GM19099 (cell line): ENCODE results near the gene STRIP2.

Source experiments
- POLR2A ChIP-seq: IDR thresholded peaks from 3 replicates; pipeline ENCODE4 v1.6.1; 2011; ENCODE audit warnings: low read depth; ENCODE audit not compliant: insufficient read length; ENCODE audit errors: extremely low read depth

Gene STRIP2

DNA sequence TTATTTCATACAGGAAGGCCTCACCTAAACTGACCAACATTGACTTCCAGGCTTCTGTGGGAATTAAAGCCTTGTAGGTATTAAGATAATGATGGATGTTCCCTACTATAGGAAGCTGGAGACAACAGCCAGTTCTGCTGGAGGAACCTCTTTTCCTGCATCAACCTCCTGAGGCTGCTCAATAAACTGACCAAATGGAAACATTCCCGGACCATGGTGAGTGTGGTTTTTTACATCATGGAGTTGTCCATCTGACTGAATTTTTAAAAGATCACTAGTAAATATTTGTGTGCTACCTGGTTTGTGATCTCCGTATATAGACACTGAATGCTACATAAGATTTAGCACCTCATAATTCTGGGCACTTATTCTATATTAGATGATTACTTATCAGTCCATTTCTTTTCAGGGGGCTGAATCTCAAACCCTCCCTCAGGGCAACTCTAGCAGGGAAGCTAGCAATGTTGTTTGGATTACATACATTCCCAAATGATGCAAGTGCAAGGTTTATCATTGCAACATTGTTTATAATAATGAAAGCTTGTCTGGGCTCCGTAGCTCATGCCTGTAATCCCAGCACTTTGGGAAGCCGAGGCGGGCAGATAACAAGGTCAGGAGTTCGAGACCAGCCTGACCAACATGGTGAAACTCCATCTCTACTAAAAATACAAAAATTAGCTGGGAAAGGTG lies 46.6 kb downstream of the STRIP2 start:
- no peak for TF ChIP-seq POLR2A

DNA sequence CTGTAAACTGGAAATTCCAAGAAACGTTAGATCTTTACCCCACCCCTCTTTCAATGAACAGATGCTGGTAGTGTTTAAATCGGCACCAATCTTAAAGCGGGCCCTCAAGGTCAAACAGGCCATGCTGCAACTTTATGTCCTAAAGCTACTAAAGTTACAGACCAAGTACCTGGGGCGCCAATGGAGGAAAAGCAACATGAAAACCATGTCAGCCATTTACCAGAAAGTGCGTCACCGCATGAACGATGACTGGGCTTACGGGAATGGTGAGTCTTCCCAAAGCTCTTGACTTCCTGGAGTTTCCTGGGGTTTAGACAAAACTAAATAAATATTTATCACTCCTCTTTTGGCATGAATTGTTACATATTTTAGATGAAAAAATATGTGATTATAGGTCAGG lies 48.5 kb downstream of the STRIP2 start:
- no peak for TF ChIP-seq POLR2A

DNA sequence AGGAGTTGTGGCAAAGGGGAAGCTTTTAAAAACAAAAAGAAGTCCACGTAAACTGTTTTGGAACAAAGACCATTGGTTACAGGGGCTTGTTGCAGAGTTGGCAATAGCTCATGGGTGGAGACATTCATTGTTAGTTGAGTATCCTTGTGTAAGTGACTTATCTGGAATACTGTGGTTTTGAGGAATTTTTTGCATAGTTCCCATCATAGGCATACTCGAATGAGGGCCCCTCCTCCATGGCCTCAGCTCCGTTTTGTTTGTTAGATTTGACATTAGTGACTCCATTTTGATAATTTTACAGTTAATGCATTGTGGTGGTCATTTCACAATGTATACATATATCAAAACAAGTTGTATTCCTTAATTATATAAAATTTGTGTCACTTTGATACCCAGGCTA lies 55.3 kb downstream of the STRIP2 start:
- TF ChIP-seq POLR2A, result no peak

DNA sequence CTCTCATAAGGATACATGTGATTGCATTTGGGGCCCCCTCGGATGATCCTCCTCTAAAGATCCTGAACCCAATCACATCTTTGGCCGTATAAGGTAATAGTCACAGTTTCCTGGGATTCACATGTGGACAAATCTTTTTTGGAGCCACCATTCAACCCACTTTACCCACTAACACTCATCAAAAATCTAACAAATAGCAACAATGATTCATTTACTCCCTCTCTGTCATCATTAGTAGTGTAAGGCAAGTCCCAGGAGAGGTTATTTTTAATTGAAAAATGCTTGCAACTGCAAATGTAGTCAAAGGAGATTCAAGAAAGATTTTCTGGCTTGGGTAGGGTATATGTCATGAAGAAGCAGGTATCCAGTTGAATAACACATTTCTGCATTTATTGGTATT lies 58.2 kb downstream of the STRIP2 start:
- no peak for TF ChIP-seq POLR2A

DNA sequence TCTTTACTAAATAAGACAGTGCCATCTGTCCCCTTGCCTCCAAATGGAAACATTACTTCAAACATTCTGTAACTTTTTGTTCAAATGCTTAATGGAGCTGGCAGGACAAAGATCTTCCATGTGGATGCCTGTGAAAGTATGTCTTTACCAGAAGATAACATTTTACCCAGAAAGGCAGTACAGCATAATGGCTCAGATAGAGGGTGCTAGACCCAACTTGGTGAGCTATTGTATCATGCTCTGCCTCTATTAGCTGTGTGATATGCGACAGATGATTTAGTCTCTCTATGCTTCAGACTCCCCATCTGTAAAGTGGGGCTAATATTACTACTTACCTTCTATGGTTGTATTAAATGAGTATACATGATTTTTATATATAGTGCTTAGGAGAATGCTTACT lies 59.3 kb downstream of the STRIP2 start:
- no peak for TF ChIP-seq POLR2A

DNA sequence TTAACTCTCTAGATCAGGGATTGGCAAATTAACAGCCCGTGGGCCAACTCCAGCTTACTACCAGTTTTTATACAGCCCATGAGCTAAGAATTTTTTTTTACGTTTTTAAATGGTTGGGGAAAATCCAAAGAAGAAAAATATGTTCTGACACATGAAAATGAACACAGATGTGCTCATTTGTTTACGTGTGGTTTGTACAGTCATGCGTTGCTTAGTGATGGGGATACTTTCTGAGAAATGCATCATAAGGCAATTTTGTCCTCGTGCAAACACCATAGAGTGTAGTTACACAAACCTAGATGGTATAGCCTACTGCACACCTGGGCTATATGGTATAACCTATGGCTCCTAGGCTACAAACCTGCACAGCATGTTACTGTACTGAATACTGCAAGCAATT lies 59.8 kb downstream of the STRIP2 start:
- TF ChIP-seq POLR2A, result no peak

DNA sequence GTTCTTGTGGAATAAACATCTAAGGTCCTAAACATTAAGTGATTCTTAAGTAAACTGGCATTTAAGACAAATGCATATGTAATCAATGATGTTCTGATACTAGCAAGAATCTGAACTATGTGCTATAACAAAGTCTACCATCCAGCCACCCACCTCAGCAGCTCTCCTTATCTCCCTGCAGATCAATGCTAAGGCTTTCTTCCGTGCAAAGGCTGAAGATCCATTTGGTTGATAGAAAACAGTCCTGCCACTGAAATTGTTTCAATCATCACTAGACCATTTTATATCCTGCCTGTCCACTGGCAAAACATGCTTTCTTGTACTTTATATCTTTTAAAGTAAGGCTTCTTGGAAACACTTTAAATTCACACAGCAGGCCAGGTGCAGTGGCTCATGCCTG lies 61.8 kb downstream of the STRIP2 start:
- no peak for TF ChIP-seq POLR2A

DNA sequence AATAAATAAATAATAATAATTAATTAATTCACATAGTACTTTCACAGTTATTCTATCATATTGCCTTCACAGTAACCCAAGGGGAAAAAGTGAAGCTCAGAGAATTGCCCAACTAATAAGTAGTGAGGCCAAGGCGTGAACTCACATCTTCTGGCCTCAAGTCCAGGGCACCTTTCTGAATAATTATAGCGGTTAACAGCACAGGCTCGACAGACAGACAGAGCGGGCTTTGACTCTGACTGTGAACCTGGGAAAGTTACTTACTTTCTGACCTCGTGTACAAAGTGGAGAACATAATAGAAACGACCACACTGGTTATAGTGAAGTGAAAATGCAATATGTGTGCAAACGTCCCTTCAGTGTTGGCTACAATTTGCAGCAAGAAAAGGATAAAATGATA lies 62.4 kb downstream of the STRIP2 start:
- no peak for TF ChIP-seq POLR2A

DNA sequence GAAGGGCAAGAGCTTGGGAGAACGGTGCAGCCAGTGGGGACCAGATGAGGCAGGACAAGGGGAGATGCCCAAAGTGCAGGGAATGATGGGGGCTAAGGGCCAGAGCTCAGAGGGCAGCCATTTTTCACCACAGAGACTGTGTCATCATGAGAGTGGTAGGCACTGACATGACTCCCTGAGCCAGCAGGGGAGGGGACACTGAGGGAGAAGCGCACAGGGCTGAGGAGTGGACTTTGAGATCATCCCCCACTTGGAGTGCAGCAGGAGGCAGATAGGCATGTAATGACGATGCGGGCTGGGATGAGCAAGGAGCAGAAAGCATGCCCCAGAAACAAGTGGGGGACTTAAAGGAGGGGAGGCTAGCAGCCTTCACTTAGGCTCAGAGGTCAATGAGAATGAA lies 62.9 kb downstream of the STRIP2 start:
- TF ChIP-seq POLR2A, result no peak

DNA sequence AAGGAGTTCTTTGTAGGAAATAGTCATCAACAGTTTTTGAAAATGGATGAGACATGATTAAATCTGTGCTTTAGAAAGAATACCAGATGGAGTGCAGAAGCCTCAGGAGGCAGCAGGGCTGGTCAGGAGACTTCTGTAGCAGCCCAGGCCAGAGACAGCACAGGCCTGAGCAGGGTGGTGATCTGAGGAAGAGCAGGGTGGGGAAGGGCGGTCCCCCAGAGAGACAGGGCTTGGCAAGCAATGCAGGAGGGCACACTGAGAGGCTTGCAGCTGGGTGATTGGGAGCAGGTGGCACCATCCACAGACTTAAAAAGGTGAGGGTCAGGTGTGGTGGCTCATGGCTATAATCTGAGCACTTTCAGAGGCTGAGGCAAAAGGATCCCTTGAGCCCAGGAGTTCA lies 63.8 kb downstream of the STRIP2 start:
- TF ChIP-seq POLR2A, result no peak

DNA sequence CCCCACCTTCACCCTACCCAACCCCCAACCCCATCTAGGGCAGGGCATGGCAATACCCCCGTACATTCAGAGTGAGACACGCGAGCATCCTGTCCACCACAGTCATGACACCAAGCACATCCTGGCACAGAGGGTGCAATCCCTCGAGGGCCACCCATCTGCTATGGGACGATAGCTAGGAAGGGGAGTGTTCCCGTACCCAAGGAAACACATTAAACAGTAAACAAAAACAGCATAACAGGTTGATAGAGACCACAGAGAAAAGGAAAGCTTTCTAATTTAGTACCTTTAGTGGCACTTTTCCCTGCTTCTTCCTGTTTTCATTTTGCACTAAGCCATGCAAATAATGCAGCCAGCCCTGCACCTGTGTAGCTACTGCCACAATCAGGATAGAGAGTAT lies 65.8 kb downstream of the STRIP2 start:
- no peak for TF ChIP-seq POLR2A

DNA sequence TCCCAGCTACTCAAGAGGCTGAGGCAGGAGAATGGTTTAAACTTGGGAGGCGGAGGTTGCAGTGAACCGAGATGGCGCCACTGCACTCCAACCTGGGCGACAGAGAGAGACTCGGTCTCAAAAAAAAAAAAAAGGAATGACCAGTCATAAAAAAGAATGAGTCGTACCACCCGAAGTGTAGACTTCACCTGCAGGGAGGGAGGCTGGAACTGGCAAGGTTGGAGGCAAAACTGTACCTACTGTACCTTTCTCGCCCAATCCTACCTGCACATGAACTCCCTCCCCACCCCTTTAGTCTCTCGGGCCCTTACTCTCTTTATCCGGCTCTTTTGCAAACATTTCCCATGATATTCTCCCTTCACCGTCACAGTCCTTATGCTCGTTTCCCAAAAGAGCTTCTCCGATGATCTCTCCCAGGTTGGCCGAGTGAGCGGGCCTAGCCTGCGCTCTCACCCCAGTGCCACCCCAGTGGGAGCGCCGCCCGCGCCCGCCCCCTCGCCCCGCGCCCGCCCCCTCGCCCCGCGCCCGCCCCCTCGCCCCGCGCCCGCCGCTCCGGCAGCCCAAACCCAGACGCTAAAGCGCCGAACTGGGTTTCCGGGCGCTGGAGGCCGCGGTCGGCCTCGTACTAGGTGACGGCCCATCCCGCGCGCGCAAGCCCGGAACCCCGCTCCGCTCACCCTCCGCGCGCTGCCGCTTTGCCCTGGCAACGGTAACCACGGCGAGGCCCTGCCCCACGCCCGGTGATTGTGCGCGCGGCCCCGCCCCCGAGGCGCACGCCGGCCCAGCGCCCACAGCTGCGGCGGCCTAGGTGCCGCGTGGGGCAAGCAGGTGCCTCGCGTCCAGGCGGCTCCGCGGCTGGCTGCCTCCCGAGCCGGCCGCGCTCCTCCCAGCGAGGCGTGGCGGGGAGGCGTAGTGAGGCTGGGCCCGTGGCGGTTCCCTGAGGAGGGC lies 67.8 kb downstream of the STRIP2 start, which contains the start of gene SMKR1:
SMKR1 (plus strand) TSS at position 772 of the 948 bp plus-strand sequence. CDS start 294 bp downstream, outside the sequence.
- TF ChIP-seq POLR2A, result peak; percentile 55

DNA sequence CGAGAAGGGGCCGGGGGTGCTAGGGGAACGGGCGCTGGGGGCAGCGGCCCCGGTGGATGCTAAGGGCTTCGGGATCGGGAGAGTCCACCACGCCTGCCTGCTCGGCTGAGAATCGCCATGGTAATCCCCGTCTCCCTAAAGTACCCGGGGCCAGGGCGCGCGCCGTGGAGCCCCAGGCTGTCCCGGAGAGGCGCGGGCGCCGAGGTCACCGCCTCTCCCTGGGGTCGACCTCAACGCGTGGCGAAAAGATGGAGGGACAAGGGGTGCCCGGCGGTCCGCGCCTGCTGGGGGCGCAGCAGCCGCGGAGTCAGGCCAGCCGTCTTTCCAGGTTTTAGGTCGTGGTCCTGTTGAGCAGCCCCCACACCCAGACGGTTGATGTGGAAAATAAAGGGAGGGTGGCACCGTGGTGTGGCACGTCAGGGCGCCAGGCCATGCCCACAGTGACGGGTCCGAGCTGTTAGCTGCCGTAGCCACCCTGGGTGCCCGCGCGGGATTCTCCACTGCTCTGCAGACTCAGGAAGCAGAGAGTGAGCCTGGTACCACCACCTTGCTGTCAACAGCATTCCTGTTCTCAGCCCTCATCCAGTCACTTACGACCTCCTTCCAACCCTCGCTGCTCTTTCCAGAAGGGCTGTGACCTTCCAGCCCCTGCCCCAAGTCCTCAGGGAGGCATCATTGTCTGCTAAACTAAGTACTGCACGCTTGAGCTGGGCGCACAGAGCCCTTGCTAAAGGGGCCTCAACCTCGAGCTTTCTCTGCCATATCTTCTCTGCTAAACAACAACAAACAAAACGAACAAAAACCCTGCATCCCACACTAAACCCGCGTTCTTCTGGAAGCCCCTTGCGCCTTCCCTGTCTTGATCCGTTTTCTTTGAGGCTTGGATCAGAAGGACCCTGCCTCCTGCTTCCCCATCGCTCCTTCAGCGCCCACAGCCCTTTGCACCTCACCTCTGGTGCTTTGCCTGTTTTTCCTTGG lies 68.8 kb downstream of the STRIP2 start:
- TF ChIP-seq POLR2A, result no peak

DNA sequence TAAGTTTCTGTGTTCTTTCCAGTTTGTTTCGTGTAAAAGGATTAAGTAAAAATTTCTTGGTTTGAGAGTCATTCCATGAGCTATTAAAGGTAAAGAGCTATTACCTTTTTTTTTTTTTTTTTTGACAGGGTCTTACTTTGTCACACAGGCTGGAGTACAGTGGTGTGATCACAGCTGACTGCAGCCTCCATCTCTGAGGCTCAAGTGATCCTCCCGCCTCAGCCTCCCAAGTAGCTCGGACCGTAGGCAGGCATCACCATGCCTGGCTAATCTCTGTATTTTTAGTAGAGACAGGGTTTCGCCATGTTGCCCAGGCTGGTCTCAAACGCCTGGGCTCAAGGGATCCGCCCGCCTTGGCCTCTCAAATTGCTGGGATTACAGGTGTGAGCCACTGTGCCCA lies 69.5 kb downstream of the STRIP2 start:
- no peak for TF ChIP-seq POLR2A

DNA sequence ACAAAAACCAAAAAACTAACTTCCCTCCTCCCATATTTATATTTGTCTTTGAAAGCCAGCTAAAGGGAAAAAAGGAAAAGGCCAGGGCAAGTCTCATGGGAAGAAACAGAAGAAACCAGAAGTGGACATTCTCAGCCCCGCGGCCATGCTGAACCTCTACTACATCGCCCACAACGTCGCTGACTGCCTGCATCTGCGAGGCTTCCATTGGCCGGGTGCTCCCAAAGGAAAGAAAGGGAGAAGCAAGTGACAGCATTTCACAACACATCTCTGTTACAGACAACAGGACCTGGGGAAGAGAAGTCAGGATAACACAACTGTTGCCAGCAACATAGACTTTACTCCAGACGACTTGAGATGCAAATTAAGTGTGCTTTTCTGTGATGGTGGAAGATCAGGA lies 78.0 kb downstream of the STRIP2 start:
- TF ChIP-seq POLR2A, result no peak
